Cortex of kidney (tissue), 1 donor: Measurements from ENCODE around the gene FAM81B.

ENCODE experiments used
- DNase-seq: peaks from one replicate; lab custom pipeline; 2025; lab: John Stamatoyannopoulos, UW

The FAM81B gene

GRCh38 chr5:95401626-95402025, 10.5 kb downstream of the FAM81B start:
- DNase-seq = no peak

- DNase-seq = no peak
Observed at GRCh38 chr5:95403996-95404395, 12.8 kb downstream of the FAM81B start.

GRCh38 chr5:95406426-95407090, 15.4 kb downstream of the FAM81B start:
- no peak for DNase-seq

GRCh38 chr5:95410279-95410678, 19.1 kb downstream of the FAM81B start:
- DNase-seq = no peak

- DNase-seq = no peak
Observed at GRCh38 chr5:95411474-95411873, 20.3 kb downstream of the FAM81B start.

GRCh38 chr5:95414451-95414850, 23.3 kb downstream of the FAM81B start:
- DNase-seq = no peak

GRCh38 chr5:95417971-95418370, 26.8 kb downstream of the FAM81B start:
- DNase-seq = no peak

- no peak for DNase-seq
Observed at GRCh38 chr5:95422838-95423237, 31.7 kb downstream of the FAM81B start.

GRCh38 chr5:95424016-95424415, 32.9 kb downstream of the FAM81B start:
- DNase-seq = no peak

GRCh38 chr5:95424526-95424925, 33.4 kb downstream of the FAM81B start:
- no peak for DNase-seq

GRCh38 chr5:95426227-95426626, 35.1 kb downstream of the FAM81B start:
- no peak for DNase-seq

- no peak for DNase-seq
Observed at GRCh38 chr5:95432779-95433178, 41.6 kb downstream of the FAM81B start.

- DNase-seq = no peak
Observed at GRCh38 chr5:95439801-95440493, 48.8 kb downstream of the FAM81B start.

- DNase-seq = no peak
Observed at GRCh38 chr5:95440825-95441224, 49.7 kb downstream of the FAM81B start.

GRCh38 chr5:95441636-95442035, 50.5 kb downstream of the FAM81B start:
- no peak for DNase-seq

- DNase-seq = no peak
Observed at GRCh38 chr5:95445442-95445841, 54.3 kb downstream of the FAM81B start.

- no peak for DNase-seq
Observed at GRCh38 chr5:95445995-95446394, 54.8 kb downstream of the FAM81B start.

GRCh38 chr5:95446560-95447221, 55.5 kb downstream of the FAM81B start:
- DNase-seq = no peak

GRCh38 chr5:95447961-95448360, 56.8 kb downstream of the FAM81B start:
- no peak for DNase-seq

- no peak for DNase-seq
Observed at GRCh38 chr5:95448789-95449188, 57.6 kb downstream of the FAM81B start.

- DNase-seq = no peak
Observed at GRCh38 chr5:95449460-95449859, 58.3 kb downstream of the FAM81B start.

- DNase-seq = no peak
Observed at GRCh38 chr5:95454536-95454935, 63.4 kb downstream of the FAM81B start.

GRCh38 chr5:95460665-95461064, 69.5 kb downstream of the FAM81B start:
- DNase-seq = no peak
